H7 (cell line): ENCODE measurements around the gene TSSK3. TPM values are rescaled to one million over a fixed set of nuclear protein-coding genes. Genes with fewer than 3 reads are reported as not detected.

ENCODE experiments used
- DNase-seq: peaks from one replicate; pipeline ENCODE4 v3.0.0; 2012
- H3K27me3 ChIP-seq: 2 replicates; pipeline ENCODE4 v1.6.0; 2011; ENCODE audit warnings: mild to moderate bottlenecking, low read length; ENCODE audit not compliant: control insufficient read depth, insufficient read depth
- H3K36me3 ChIP-seq: replicated peaks from 2 replicates; pipeline ENCODE4 v1.5.1; 2011; ENCODE audit warnings: low read length; ENCODE audit not compliant: control insufficient read depth, insufficient read depth
- H3K4me3 ChIP-seq: 2 replicates; pipeline ENCODE4 v1.5.1; 2011; ENCODE audit warnings: low read depth, mild to moderate bottlenecking, control low read depth, low read length, moderate library complexity; ENCODE audit not compliant: insufficient read depth
- total RNA-seq: library from RNA; depleted of rRNA; stranded (reverse); fragments of >200 nt; shearing (Covaris generic); gene quantifications from 2 replicates; pipeline ENCODE4 v1.2.3, GENCODE V29; 2014

TSSK3 gene
- total RNA-seq, 1 experiment from 2014 or later = 3.7 TPM

- Histone ChIP-seq H3K36me3 (peaks cover 27% of the 10 kb centered on the region), H3K4me3 (peak within 1 kb of the TSS; percentile 94), H3K27me3 (peaks cover 8% of the 10 kb centered on the region)
These were observed 26.3 kb upstream of the TSSK3 start, which contains the start of gene MARCKSL1 for GRCh38 chr1:32335790-32336590. Gene MARCKSL1, minus strand, starts transcription at chr1:32336233. Its CDS starts 200 bp downstream, at chr1:32336033.

GRCh38 chr1:32336591-32336932 lies 25.8 kb upstream of the TSSK3 start:
- peaks cover 8% of the 10 kb centered on the region for H3K27me3 ChIP-seq
- DNase-seq = no peak
- peaks cover 23% of the 10 kb centered on the region for H3K36me3 ChIP-seq
- H3K4me3 ChIP-seq = peak overlapping the region; percentile 94

More at GRCh38 chr1:32335790-32336590, 26.3 kb upstream of the TSSK3 start, which contains the start of gene MARCKSL1:
- peak; percentile 96 for DNase-seq

GRCh38 chr1:32336963-32337675 lies 25.2 kb upstream of the TSSK3 start:
- peaks cover 8% of the 10 kb centered on the region for H3K27me3 ChIP-seq
- H3K4me3 ChIP-seq = no peak overlapping the region; the same call in 1 of the 2 replicates

GRCh38 chr1:32337855-32338636 lies 24.3 kb upstream of the TSSK3 start:
- Histone ChIP-seq H3K36me3 (peaks cover 12% of the 10 kb centered on the region), H3K27me3 (peaks cover 8% of the 10 kb centered on the region), H3K4me3 (no peak overlapping the region)
- DNase-seq = peak; percentile 50

More at GRCh38 chr1:32336963-32337675, 25.2 kb upstream of the TSSK3 start:
- DNase-seq = peak; percentile 52
- H3K36me3 ChIP-seq = peaks cover 20% of the 10 kb centered on the region

DNA sequence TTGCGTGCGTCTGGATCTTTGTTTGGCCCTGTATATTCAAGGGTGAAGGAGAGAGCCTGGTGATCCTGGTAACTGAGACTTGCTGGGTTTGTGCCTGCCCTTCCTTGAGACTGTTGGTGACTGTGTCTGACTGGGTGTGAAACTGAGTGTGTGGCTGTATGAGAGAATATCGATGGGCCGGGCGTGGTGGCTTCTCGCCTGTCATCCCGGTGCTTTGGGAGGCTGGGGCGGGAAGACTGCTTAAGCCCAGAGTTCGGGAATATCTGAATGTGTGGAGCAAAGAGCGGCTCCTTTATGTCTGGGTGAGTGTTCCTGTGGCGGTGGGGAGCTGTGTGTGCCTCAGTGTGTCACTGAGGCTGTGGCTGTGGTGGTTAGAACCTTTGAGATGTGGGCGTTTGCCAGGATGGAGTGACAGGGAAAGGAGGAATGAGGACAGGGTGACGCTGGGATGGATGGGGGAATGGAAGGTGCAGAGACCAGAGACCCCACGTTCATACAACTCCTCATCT lies 23.6 kb upstream of the TSSK3 start:
- Histone ChIP-seq H3K27me3 (peaks cover 8% of the 10 kb centered on the region), H3K36me3 (peaks cover 7% of the 10 kb centered on the region), H3K4me3 (no peak overlapping the region)
- DNase-seq = no peak

- Histone ChIP-seq H3K36me3 (peaks cover 1% of the 10 kb centered on the region), H3K27me3 (peaks cover 8% of the 10 kb centered on the region), H3K4me3 (no peak overlapping the region)
- DNase-seq = no peak
These were observed 22.9 kb upstream of the TSSK3 start for GRCh38 chr1:32339363-32339978.

GRCh38 chr1:32341186-32341757 lies 21.1 kb upstream of the TSSK3 start:
- no peak for DNase-seq
- H3K4me3 ChIP-seq = no peak overlapping the region
- no peaks in the 10 kb centered on the region for H3K36me3 ChIP-seq
- H3K27me3 ChIP-seq = peaks cover 10% of the 10 kb centered on the region

DNA sequence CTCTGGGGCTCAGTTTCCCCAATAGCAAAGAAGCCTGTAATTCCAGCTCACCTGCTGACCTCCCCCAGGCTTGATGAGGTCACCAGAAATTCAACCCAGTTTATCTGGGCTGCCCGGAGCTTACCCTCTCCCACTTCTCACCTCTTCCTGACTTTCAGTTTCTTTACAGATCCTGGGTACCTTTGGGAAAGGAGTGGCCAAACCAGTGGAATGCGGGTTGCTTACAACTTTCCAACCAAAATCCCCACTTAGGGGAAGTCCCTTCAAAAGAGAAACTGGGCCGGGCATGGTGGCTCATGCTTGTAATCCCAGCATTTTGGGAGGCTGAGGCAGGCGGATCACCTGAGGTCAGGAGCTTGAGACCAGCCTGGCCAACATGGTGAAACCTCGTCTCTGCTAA lies 20.4 kb upstream of the TSSK3 start:
- Histone ChIP-seq H3K4me3 (no peak overlapping the region), H3K36me3 (no peaks in the 10 kb centered on the region), H3K27me3 (peaks cover 4% of the 10 kb centered on the region)
- DNase-seq = no peak

- H3K36me3 ChIP-seq = no peaks in the 10 kb centered on the region
- H3K27me3 ChIP-seq = peaks cover 2% of the 10 kb centered on the region; the same call in 1 of the 2 replicates
- no peak overlapping the region for H3K4me3 ChIP-seq
- DNase-seq = no peak
These were observed 19.6 kb upstream of the TSSK3 start for GRCh38 chr1:32342704-32343103.

DNA sequence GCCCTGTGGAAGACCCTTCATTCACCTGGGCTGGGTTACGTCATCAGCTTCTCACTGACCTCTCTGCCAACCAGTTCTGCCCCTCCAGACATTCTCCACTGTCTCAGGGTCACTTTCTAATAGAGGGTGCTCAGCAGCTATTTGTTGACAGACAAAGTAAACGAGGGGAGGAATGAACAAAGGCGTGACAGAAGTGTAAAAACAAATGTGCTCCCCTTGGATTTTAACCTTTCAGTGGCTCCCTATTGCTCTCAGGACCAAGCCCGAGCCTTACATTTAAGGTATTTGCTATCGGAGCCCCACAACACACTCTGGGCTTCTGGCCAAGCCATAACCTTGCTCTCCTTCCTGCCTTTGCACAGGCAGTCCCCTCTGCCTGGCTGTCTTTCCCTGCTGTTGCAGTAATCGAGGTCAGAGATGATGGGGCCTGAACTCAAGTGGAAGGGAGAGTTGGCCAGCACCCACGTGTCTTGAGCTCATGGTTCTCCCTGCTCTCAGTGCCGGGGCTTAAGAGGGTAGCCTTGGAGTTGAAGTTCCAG lies 17.0 kb upstream of the TSSK3 start:
- Histone ChIP-seq H3K36me3 (no peaks in the 10 kb centered on the region), H3K4me3 (no peak overlapping the region), H3K27me3 (peaks cover 6% of the 10 kb centered on the region; the same call in 1 of the 2 replicates)
- no peak for DNase-seq

DNA sequence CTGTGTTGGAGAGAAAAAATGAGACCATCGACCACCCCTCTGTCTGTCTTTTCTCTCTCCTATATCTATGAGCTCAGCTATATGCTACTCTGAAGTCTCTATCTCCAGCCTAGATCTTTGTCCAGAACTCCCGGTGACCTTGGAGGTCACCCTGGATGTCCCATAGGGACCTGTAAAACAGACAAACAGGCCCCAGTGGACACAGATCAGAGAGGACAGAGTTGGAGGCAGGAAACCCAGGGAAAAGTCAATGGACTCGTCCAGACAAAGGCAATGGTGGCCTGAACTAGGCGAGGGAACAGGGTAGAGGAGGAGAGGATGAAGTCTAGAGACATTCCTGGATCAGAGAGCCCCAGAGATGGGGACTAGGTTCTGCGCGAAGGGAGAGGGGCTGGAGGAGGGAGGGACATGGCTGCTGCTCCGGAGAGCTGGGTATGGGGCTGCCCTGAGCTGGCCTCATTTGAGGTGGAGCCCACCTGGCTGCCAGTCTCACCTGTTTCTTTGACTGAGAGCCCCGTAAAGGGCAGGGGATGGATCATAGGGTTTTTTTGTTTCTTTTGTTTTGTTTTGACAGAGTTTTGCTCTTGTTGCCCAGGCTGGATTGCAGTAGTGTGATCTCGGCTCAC lies 15.7 kb upstream of the TSSK3 start:
- H3K36me3 ChIP-seq = no peaks in the 10 kb centered on the region
- H3K4me3 ChIP-seq = no peak overlapping the region
- peaks cover 11% of the 10 kb centered on the region for H3K27me3 ChIP-seq
- no peak for DNase-seq

- no peaks in the 10 kb centered on the region for H3K36me3 ChIP-seq
- H3K4me3 ChIP-seq = no peak overlapping the region
- DNase-seq = no peak
- peaks cover 11% of the 10 kb centered on the region for H3K27me3 ChIP-seq
These were observed 13.1 kb upstream of the TSSK3 start for GRCh38 chr1:32349211-32349708.

GRCh38 chr1:32350785-32351398 lies 11.4 kb upstream of the TSSK3 start:
- Histone ChIP-seq H3K36me3 (no peaks in the 10 kb centered on the region), H3K4me3 (peak overlapping the region; percentile 62), H3K27me3 (peaks cover 9% of the 10 kb centered on the region)
- DNase-seq = peak; percentile 98
